SU-DHL-6 (cell line): ENCODE results near the gene HERC5.

Source experiments
- H2AFZ ChIP-seq: fragments of 200-600 bp; sonication (generic); 2 replicates; pipeline ENCODE4 v1.6.1; 2014; ENCODE audit warnings: low read depth, mild to moderate bottlenecking, moderate library complexity, mixed read lengths, antibody characterized with exemption, low read length; ENCODE audit not compliant: severe bottlenecking
- H3F3A ChIP-seq: fragments of 200-600 bp; shearing (Covaris generic); 2 replicates; pipeline ENCODE4 v1.6.0; 2016; ENCODE audit warnings: antibody characterized with exemption, mild to moderate bottlenecking; ENCODE audit not compliant: insufficient read depth
- H3K27ac ChIP-seq: fragments of 200-600 bp; sonication (generic); 2 replicates; pipeline ENCODE4 v1.5.1; 2016; ENCODE audit warnings: low read depth, mild to moderate bottlenecking, low read length, moderate library complexity, mixed read lengths
- H3K27me3 ChIP-seq: fragments of 200-600 bp; sonication (generic), shearing (Covaris generic); 2 replicates; pipeline ENCODE4 v1.6.0; 2014; ENCODE audit warnings: mild to moderate bottlenecking, low read length
- H3K36me3 ChIP-seq: fragments of 200-600 bp; sonication (generic); 2 replicates; pipeline ENCODE4 v1.6.1; 2014; ENCODE audit warnings: mild to moderate bottlenecking, low read length, mixed read lengths
- H3K4me2 ChIP-seq: fragments of 300-600, 200-600 bp; shearing (Covaris generic), sonication (generic); 2 replicates; pipeline ENCODE4 v1.6.0; 2014; ENCODE audit warnings: low read length, low read depth, mild to moderate bottlenecking; ENCODE audit not compliant: poor library complexity, severe bottlenecking
- H3K4me3 ChIP-seq: fragments of 200-600 bp; sonication (generic); 2 replicates; pipeline ENCODE4 v1.5.1; 2014; ENCODE audit warnings: antibody characterized with exemption, low read length, mild to moderate bottlenecking, mixed read lengths; ENCODE audit not compliant: insufficient read depth, poor library complexity, severe bottlenecking
- H3K79me2 ChIP-seq: fragments of 200-600 bp; sonication (generic); 2 replicates; pipeline ENCODE4 v1.6.1; 2014; ENCODE audit warnings: mild to moderate bottlenecking, low read length, moderate library complexity; ENCODE audit not compliant: insufficient read depth
- H3K9ac ChIP-seq: fragments of 200-600 bp; sonication (generic); 2 replicates; pipeline ENCODE4 v1.7.0; 2014; ENCODE audit warnings: mild to moderate bottlenecking, low read length
- H3K9me2 ChIP-seq: fragments of 200-600 bp; sonication (generic); replicated peaks from 2 replicates; pipeline ENCODE4 v1.6.1; 2014; ENCODE audit warnings: low read length; ENCODE audit not compliant: insufficient read depth
- H3K9me3 ChIP-seq: fragments of 200-600 bp; sonication (generic); 2 replicates; pipeline ENCODE4 v1.6.1; 2014; ENCODE audit warnings: low read length, mixed read lengths; ENCODE audit not compliant: insufficient read depth
- H4K20me1 ChIP-seq: fragments of 200-600 bp; sonication (generic); 2 replicates; pipeline ENCODE4 v1.6.1; 2014; ENCODE audit warnings: low read depth, mild to moderate bottlenecking, antibody characterized with exemption, low read length, moderate library complexity, mixed read lengths
- EZH2phosphoT487 ChIP-seq: fragments of 200-600 bp; sonication (generic), shearing (Covaris generic); conservative IDR thresholded peaks from 2 replicates; pipeline ENCODE4 v1.6.1; 2018; ENCODE audit warnings: mild to moderate bottlenecking, antibody characterized with exemption, low read length, moderate library complexity, mixed read lengths
- TF ChIP-seq, protein P1 (sequence below): fragments of 200-600 bp; sonication (generic); IDR thresholded peaks from one replicate; pipeline ENCODE4 v1.5.1; 2017; ENCODE audit warnings: antibody characterized with exemption, mild to moderate bottlenecking, low read length, moderate library complexity; ENCODE audit not compliant: insufficient read depth, poor library complexity, severe bottlenecking

The HERC5 gene

DNA sequence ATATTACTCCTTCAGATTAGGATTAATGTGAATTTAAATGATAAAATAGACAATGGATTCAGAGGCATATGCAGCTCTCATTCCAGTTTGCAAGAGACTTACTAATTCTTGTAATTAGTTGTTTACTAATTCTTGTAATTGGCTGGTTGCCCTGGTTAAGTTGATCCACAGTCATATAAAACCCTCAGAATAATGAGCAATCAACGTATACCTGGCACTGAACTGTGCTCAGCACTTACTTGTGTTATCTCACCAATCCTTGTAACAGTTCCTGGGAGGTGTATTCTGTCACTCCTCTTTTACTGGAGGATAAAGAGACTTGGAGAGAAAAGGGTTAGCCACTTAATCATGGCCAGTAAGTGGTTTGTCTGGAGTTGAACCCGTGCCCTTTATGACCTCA is 10.5 kb downstream of the HERC5 start:
- no peaks in the 10 kb centered on the region for H4K20me1 ChIP-seq
- no peak overlapping the region for H2AFZ ChIP-seq
- no peaks in the 10 kb centered on the region for H3F3A ChIP-seq
- H3K9ac ChIP-seq: no peak overlapping the region
- H3K4me3 ChIP-seq: no peak overlapping the region
- H3K27ac ChIP-seq: no peak overlapping the region
- H3K36me3 ChIP-seq: no peaks in the 10 kb centered on the region
- no peaks in the 10 kb centered on the region for H3K27me3 ChIP-seq
- H3K9me2 ChIP-seq: no peaks in the 10 kb centered on the region
- H3K79me2 ChIP-seq: no peaks in the 10 kb centered on the region
- no peaks in the 10 kb centered on the region for H3K9me3 ChIP-seq
- no peak overlapping the region for H3K4me2 ChIP-seq
- no peak for TF ChIP-seq EZH2phosphoT487
- TF ChIP-seq, protein P1, sequence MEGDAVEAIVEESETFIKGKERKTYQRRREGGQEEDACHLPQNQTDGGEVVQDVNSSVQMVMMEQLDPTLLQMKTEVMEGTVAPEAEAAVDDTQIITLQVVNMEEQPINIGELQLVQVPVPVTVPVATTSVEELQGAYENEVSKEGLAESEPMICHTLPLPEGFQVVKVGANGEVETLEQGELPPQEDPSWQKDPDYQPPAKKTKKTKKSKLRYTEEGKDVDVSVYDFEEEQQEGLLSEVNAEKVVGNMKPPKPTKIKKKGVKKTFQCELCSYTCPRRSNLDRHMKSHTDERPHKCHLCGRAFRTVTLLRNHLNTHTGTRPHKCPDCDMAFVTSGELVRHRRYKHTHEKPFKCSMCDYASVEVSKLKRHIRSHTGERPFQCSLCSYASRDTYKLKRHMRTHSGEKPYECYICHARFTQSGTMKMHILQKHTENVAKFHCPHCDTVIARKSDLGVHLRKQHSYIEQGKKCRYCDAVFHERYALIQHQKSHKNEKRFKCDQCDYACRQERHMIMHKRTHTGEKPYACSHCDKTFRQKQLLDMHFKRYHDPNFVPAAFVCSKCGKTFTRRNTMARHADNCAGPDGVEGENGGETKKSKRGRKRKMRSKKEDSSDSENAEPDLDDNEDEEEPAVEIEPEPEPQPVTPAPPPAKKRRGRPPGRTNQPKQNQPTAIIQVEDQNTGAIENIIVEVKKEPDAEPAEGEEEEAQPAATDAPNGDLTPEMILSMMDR: no peak

DNA sequence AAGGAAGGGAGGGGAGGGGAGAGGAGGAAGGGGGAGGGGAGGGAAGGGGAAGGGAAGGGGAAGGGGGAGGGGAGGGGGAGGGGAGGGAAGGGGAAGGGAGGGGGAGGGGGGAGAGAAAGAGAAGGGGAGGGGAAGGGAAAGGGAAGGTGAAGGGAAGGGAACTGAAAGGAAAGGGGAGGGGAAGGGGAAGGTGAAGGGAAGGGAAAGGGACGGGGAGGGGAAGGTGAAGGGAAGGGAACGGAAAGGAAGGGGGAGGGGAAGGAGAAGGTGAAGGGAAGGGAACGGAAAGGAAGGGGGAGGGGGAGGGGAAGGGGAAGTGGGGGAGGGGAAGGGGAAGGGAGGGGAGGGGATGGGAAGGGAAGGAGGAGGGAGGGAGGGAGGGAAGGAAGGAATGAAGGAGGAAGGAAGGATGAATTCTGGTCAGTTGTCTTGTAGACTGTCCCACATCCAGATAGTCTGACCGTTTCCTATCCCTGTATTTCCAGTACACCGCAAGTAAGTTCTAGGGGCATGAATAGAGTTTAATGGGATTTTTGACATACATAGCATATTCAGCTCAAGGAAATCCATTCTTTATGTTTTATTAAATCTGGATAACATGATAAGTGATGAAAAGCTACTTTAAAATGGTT is 20.4 kb downstream of the HERC5 start:
- H2AFZ ChIP-seq: no peak overlapping the region
- TF ChIP-seq, protein P1: no peak
- no peaks in the 10 kb centered on the region for H4K20me1 ChIP-seq
- H3K9me2 ChIP-seq: no peaks in the 10 kb centered on the region
- H3F3A ChIP-seq: no peaks in the 10 kb centered on the region
- H3K27ac ChIP-seq: no peak overlapping the region
- H3K36me3 ChIP-seq: no peaks in the 10 kb centered on the region
- no peak overlapping the region for H3K9ac ChIP-seq
- no peaks in the 10 kb centered on the region for H3K79me2 ChIP-seq
- no peaks in the 10 kb centered on the region for H3K27me3 ChIP-seq
- H3K9me3 ChIP-seq: no peaks in the 10 kb centered on the region
- H3K4me3 ChIP-seq: no peak overlapping the region
- H3K4me2 ChIP-seq: no peak overlapping the region

DNA sequence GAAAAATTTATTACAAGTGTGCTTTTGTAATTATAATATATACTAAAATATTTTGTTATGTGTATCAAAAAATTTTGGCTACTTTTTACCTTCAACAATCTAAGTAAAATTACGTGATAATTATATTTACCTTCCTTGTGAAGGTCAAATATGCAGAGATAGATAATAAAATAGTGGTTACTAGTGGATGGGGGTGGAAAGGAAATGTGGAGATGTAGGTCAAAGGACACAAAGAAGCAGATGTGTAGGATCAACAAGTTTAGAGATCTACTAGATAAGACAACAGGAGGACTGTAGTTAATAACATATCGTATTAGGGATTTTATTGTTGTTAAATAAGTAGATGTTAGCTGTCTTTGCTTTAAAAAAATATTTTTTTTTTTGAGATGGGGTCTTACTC is 21.3 kb downstream of the HERC5 start:
- Histone ChIP-seq H2AFZ (no peak overlapping the region), H3K36me3 (no peaks in the 10 kb centered on the region), H3K79me2 (no peaks in the 10 kb centered on the region), H3K4me3 (no peak overlapping the region), H3K9ac (no peak overlapping the region), H3K9me3 (no peaks in the 10 kb centered on the region), H4K20me1 (no peaks in the 10 kb centered on the region), H3K27me3 (no peaks in the 10 kb centered on the region), H3K27ac (no peak overlapping the region), H3K9me2 (no peaks in the 10 kb centered on the region), H3K4me2 (no peak overlapping the region), H3F3A (no peaks in the 10 kb centered on the region)
- TF ChIP-seq EZH2phosphoT487: no peak
- TF ChIP-seq, protein P1: no peak
